GM12872 (cell line): ENCODE results near the gene EPSTI1.

Experiments used
- CTCF ChIP-seq: IDR thresholded peaks from 3 replicates; pipeline ENCODE4 v1.5.1; 2011; ENCODE audit warnings: low read depth, mild to moderate bottlenecking, low read length, moderate library complexity; ENCODE audit not compliant: insufficient read depth

The EPSTI1 gene

GRCh38 chr13:42977219-42977659, 14.8 kb downstream of the EPSTI1 start:
- TF ChIP-seq CTCF: no peak

- no peak for TF ChIP-seq CTCF
These were observed 16.0 kb downstream of the EPSTI1 start for GRCh38 chr13:42976066-42976465.

- no peak for TF ChIP-seq CTCF
These were observed 18.5 kb downstream of the EPSTI1 start for GRCh38 chr13:42973581-42973980.

GRCh38 chr13:42971691-42972347, 20.2 kb downstream of the EPSTI1 start:
- no peak for TF ChIP-seq CTCF

GRCh38 chr13:42970824-42971690, 21.0 kb downstream of the EPSTI1 start:
- peak; percentile 88 for TF ChIP-seq CTCF

GRCh38 chr13:42969565-42970172, 22.4 kb downstream of the EPSTI1 start:
- peak; percentile 83 for TF ChIP-seq CTCF

GRCh38 chr13:42968906-42969305, 23.1 kb downstream of the EPSTI1 start:
- TF ChIP-seq CTCF: no peak
